Tibial artery (tissue), 4 donors: ENCODE results near the gene HSDL2.

ENCODE experiments used
- DNase-seq, 2 donors: peaks; one replicate each; pipeline ENCODE4 v3.0.0-alpha.2; 2019
- H3K27ac ChIP-seq, 2 donors: fragments of 200-600 bp; sonication (generic) in 1 of 2; 1 replicate in 1 of 2; 2 replicates in 1 of 2; pipeline ENCODE4 v1.5.1; 2018 to 2019; ENCODE audit warnings: mild to moderate bottlenecking in 1 of 2
- H3K27me3 ChIP-seq, 2 donors: fragments of 200-600 bp; sonication (generic) in 1 of 2; one replicate each; pipeline versions ENCODE4 v1.5.1 to v1.6.0; 2016 to 2019
- H3K36me3 ChIP-seq, 3 donors: fragments of 200-600 bp; sonication (generic) in 2 of 3; one replicate each; pipeline ENCODE4 v1.5.1; 2016 to 2019; ENCODE audit warnings: mild to moderate bottlenecking in 2 of 3
- H3K4me1 ChIP-seq, 4 donors: fragments of 200-600 bp; sonication (generic) in 2 of 4; 1 replicate in 3 of 4; 2 replicates in 1 of 4; pipeline ENCODE4 v1.5.1; 2016 to 2019
- H3K4me3 ChIP-seq, 2 donors: fragments of 200-600 bp; sonication (generic) in 1 of 2; 1 replicate in 1 of 2; 2 replicates in 1 of 2; pipeline ENCODE4 v1.5.1; 2018 to 2019; ENCODE audit warnings: mild to moderate bottlenecking in 2 of 2
- H3K9me3 ChIP-seq, 3 donors: fragments of 200-600 bp; sonication (generic) in 1 of 3; one replicate each; pipeline ENCODE4 v1.5.1; 2016 to 2019
- CTCF ChIP-seq, 2 experiments: fragments of 200-600 bp in 1 of 2; fragments of 450-650 bp in 1 of 2; IDR thresholded peaks; one replicate each; pipeline ENCODE4 v1.5.1; 2017 to 2019; ENCODE audit warnings: antibody characterized with exemption in 2 of 2, mild to moderate bottlenecking in 1 of 2, moderate library complexity in 1 of 2
- intact Hi-C: fragments of 100-400 bp; cut with DNase I; formaldehyde crosslinking; loops from one replicate; pipeline ENCODE4 v1.15.0; 2023; ENCODE audit warnings: low total_unique reads

The HSDL2 gene

GRCh38 chr9:112496074-112496722 lies 116.3 kb downstream of the HSDL2 start:
- Histone ChIP-seq H3K27ac (peak overlapping the region; percentile 31 to 34), H3K36me3 (peaks cover 0 to 8% (median 0%) of the 10 kb centered on the region in 3 donors)

GRCh38 chr9:112500842-112501241 lies 120.9 kb downstream of the HSDL2 start:
- no peak for TF ChIP-seq CTCF (IDR thresholded peaks at IDR 0.05)
- Histone ChIP-seq H3K27ac (no peak overlapping the region), H3K4me3 (no peak overlapping the region), H3K36me3 (no peaks in the 10 kb centered on the region), H3K27me3 (no peaks in the 10 kb centered on the region), H3K4me1 (peaks cover 0 to 29% (median 5%) of the 10 kb centered on the region in 4 donors), H3K9me3 (no peaks in the 10 kb centered on the region)
- intact Hi-C loops: no loop called here
- no peak for DNase-seq

More at GRCh38 chr9:112496074-112496722, 116.3 kb downstream of the HSDL2 start:
- no peak for TF ChIP-seq CTCF (IDR thresholded peaks at IDR 0.05)
- H3K4me1 ChIP-seq: peaks cover 0 to 47% (median 3%) of the 10 kb centered on the region in 4 donors
- H3K4me3 ChIP-seq: no peak overlapping the region
- intact Hi-C loops: no loop called here
- DNase-seq: no peak
- H3K27me3 ChIP-seq: no peaks in the 10 kb centered on the region
- peaks cover 0 to 6% (median 0%) of the 10 kb centered on the region in 3 donors for H3K9me3 ChIP-seq

- Histone ChIP-seq H3K4me3 (no peak overlapping the region), H3K27me3 (no peaks in the 10 kb centered on the region), H3K9me3 (no peaks in the 10 kb centered on the region), H3K4me1 (peaks cover 0 to 24% (median 5%) of the 10 kb centered on the region in 4 donors), H3K27ac (no peak overlapping the region), H3K36me3 (no peaks in the 10 kb centered on the region)
- TF ChIP-seq CTCF (IDR thresholded peaks at IDR 0.05): no peak
- intact Hi-C loops: no loop called here
- no peak for DNase-seq
Observed at GRCh38 chr9:112501287-112501686, 121.4 kb downstream of the HSDL2 start.

- intact Hi-C loops: no loop called here
- Histone ChIP-seq H3K4me1 (peaks cover 0 to 15% (median 5%) of the 10 kb centered on the region in 4 donors), H3K4me3 (no peak overlapping the region), H3K36me3 (no peaks in the 10 kb centered on the region), H3K27me3 (no peaks in the 10 kb centered on the region), H3K9me3 (no peaks in the 10 kb centered on the region), H3K27ac (no peak overlapping the region)
- TF ChIP-seq CTCF (IDR thresholded peaks at IDR 0.05): no peak
- DNase-seq: no peak
Observed at GRCh38 chr9:112502175-112502946, 122.5 kb downstream of the HSDL2 start.

- Histone ChIP-seq H3K36me3 (no peaks in the 10 kb centered on the region), H3K4me3 (no peak overlapping the region), H3K9me3 (no peaks in the 10 kb centered on the region), H3K4me1 (peaks cover 0 to 12% (median 5%) of the 10 kb centered on the region in 4 donors), H3K27me3 (no peaks in the 10 kb centered on the region), H3K27ac (no peak overlapping the region)
- DNase-seq: no peak
- TF ChIP-seq CTCF (IDR thresholded peaks at IDR 0.05): no peak
- intact Hi-C loops: no loop called here
Observed at GRCh38 chr9:112503170-112503569, 123.3 kb downstream of the HSDL2 start.
